OCI-LY1 (cell line): Measurements from ENCODE around the gene TMEM79.

Experiments
- H2AFZ ChIP-seq: fragments of 200-600 bp; sonication (generic), shearing (Covaris generic); 2 replicates; pipeline ENCODE4 v1.6.0; 2014; ENCODE audit warnings: antibody characterized with exemption, mild to moderate bottlenecking, low read length
- H3F3A ChIP-seq: fragments of 200-600 bp; sonication (generic), shearing (Covaris generic); 2 replicates; pipeline ENCODE4 v1.6.0; 2014; ENCODE audit warnings: mild to moderate bottlenecking, antibody characterized with exemption, low read length, moderate library complexity; ENCODE audit not compliant: insufficient read depth
- H3K27ac ChIP-seq: fragments of 200-600 bp; sonication (generic); 2 replicates; pipeline ENCODE4 v1.5.1; 2014; ENCODE audit warnings: low read length, mixed run types, mild to moderate bottlenecking, low read depth; ENCODE audit not compliant: poor library complexity, severe bottlenecking
- H3K27me3 ChIP-seq: fragments of 200-600 bp; sonication (generic); 2 replicates; pipeline ENCODE4 v1.6.0; 2014; ENCODE audit warnings: antibody characterized with exemption, mild to moderate bottlenecking, low read length, moderate library complexity; ENCODE audit not compliant: insufficient read depth
- H3K36me3 ChIP-seq: fragments of 200-600 bp; sonication (generic); 2 replicates; pipeline ENCODE4 v1.6.1; 2014; ENCODE audit warnings: mild to moderate bottlenecking, antibody characterized with exemption, low read length, moderate library complexity, mixed read lengths; ENCODE audit not compliant: insufficient read depth
- H3K4me1 ChIP-seq: fragments of 200-600 bp; sonication (generic); 2 replicates; pipeline ENCODE4 v1.5.1; 2014; ENCODE audit warnings: mild to moderate bottlenecking, low read length, moderate library complexity; ENCODE audit not compliant: insufficient read depth, severe bottlenecking
- H3K4me2 ChIP-seq: fragments of 200-600 bp; sonication (generic), shearing (Covaris generic); 2 replicates; pipeline ENCODE4 v1.6.1; 2014; ENCODE audit warnings: low read length
- H3K4me3 ChIP-seq: fragments of 200-600 bp; sonication (generic); 2 replicates; pipeline ENCODE4 v1.5.1; 2014; ENCODE audit warnings: low read length, low read depth, mild to moderate bottlenecking, mixed read lengths; ENCODE audit not compliant: poor library complexity, severe bottlenecking
- H3K79me2 ChIP-seq: fragments of 200-600 bp; shearing (Covaris generic); 2 replicates; pipeline ENCODE4 v1.6.1; 2016; ENCODE audit warnings: mixed run types, low read length, mixed read lengths; ENCODE audit not compliant: insufficient read depth
- H3K9ac ChIP-seq: fragments of 200-600 bp; sonication (generic), shearing (Covaris generic); 2 replicates; pipeline ENCODE4 v1.6.1; 2014; ENCODE audit warnings: mild to moderate bottlenecking, low read length, mixed read lengths
- H3K9me2 ChIP-seq: fragments of 200-600 bp; sonication (generic), shearing (Covaris generic); 2 replicates; pipeline ENCODE4 v1.6.1; 2014; ENCODE audit warnings: low read depth, mild to moderate bottlenecking, low read length, mixed read lengths
- H3K9me3 ChIP-seq: fragments of 200-600 bp; shearing (Covaris generic); 2 replicates; pipeline ENCODE4 v1.6.1; 2014; ENCODE audit warnings: low read length, mixed read lengths
- H4K20me1 ChIP-seq: fragments of 200-600 bp; sonication (generic), shearing (Covaris generic); 2 replicates; pipeline ENCODE4 v1.6.0; 2016; ENCODE audit warnings: mild to moderate bottlenecking, low read length; ENCODE audit not compliant: insufficient read depth
- CTCF ChIP-seq: fragments of 200-600 bp; sonication (generic), shearing (Covaris generic); IDR thresholded peaks from 2 replicates; pipeline ENCODE4 v1.5.1; 2017; ENCODE audit warnings: mild to moderate bottlenecking, antibody characterized with exemption, low read length, moderate library complexity, mixed read lengths
- EZH2 ChIP-seq: fragments of 200-600 bp; sonication (generic), shearing (Covaris generic); IDR thresholded peaks from 2 replicates; pipeline ENCODE4 v1.8.0; 2017; ENCODE audit warnings: borderline replicate concordance, mixed run types, mild to moderate bottlenecking, antibody characterized with exemption, low read length, moderate library complexity, mixed read lengths

TMEM79 gene

GRCh38 chr1:156263288-156263655 lies 20.9 kb upstream of the TMEM79 start:
- Histone ChIP-seq H3K9ac (no peak overlapping the region), H3K4me3 (no peak overlapping the region), H3K9me3 (no peaks in the 10 kb centered on the region), H3K27ac (no peak overlapping the region), H3F3A (no peaks in the 10 kb centered on the region), H3K36me3 (peaks cover 93% of the 10 kb centered on the region), H3K79me2 (no peaks in the 10 kb centered on the region), H2AFZ (no peak overlapping the region), H3K9me2 (no peaks in the 10 kb centered on the region), H3K4me2 (no peak overlapping the region), H3K27me3 (no peaks in the 10 kb centered on the region), H4K20me1 (no peaks in the 10 kb centered on the region), H3K4me1 (no peaks in the 10 kb centered on the region)
- TF ChIP-seq CTCF (no peak), EZH2 (no peak)

- no peaks in the 10 kb centered on the region for H3K79me2 ChIP-seq
- H2AFZ ChIP-seq, result no peak overlapping the region
- H4K20me1 ChIP-seq, result no peaks in the 10 kb centered on the region
- peaks cover 88% of the 10 kb centered on the region for H3K36me3 ChIP-seq
- no peaks in the 10 kb centered on the region for H3K27me3 ChIP-seq
- no peak overlapping the region for H3K4me3 ChIP-seq
- no peak overlapping the region for H3K4me2 ChIP-seq
- no peaks in the 10 kb centered on the region for H3K9me3 ChIP-seq
- no peaks in the 10 kb centered on the region for H3F3A ChIP-seq
- no peak for TF ChIP-seq EZH2
- no peak for TF ChIP-seq CTCF
- no peak overlapping the region for H3K27ac ChIP-seq
- H3K9ac ChIP-seq, result no peak overlapping the region
- no peaks in the 10 kb centered on the region for H3K4me1 ChIP-seq
- no peaks in the 10 kb centered on the region for H3K9me2 ChIP-seq
Observed at GRCh38 chr1:156266051-156266450, 18.1 kb upstream of the TMEM79 start.

GRCh38 chr1:156268336-156268735 lies 15.8 kb upstream of the TMEM79 start:
- Histone ChIP-seq H3K4me3 (no peak overlapping the region), H3K27me3 (no peaks in the 10 kb centered on the region), H3F3A (no peaks in the 10 kb centered on the region), H3K9ac (no peak overlapping the region), H3K4me2 (no peak overlapping the region), H3K27ac (no peak overlapping the region), H3K36me3 (peaks cover 91% of the 10 kb centered on the region), H4K20me1 (no peaks in the 10 kb centered on the region), H3K9me2 (no peaks in the 10 kb centered on the region), H3K9me3 (no peaks in the 10 kb centered on the region), H3K79me2 (no peaks in the 10 kb centered on the region), H2AFZ (no peak overlapping the region), H3K4me1 (no peaks in the 10 kb centered on the region)
- TF ChIP-seq CTCF, result no peak
- no peak for TF ChIP-seq EZH2
